Testis (tissue), 3 donors: ENCODE results near the gene REV1. TPM values are rescaled to one million over a fixed set of nuclear protein-coding genes. Genes with fewer than 3 reads are reported as not detected.

Source experiments
- DNase-seq: peaks from one replicate; pipeline ENCODE4 v3.0.0-alpha.2; 2019
- H3K27ac ChIP-seq, 2 donors: fragments of 200-600 bp; sonication (generic); one replicate each; pipeline ENCODE4 v1.5.1; 2019
- H3K27me3 ChIP-seq: fragments of 200-600 bp; sonication (generic); one replicate; pipeline ENCODE4 v1.5.1; 2019
- H3K36me3 ChIP-seq: fragments of 200-600 bp; sonication (generic); one replicate; pipeline ENCODE4 v1.5.1; 2017; ENCODE audit warnings: low read depth; ENCODE audit errors: missing control alignments
- H3K4me1 ChIP-seq: fragments of 200-600 bp; sonication (generic); one replicate; pipeline ENCODE4 v1.5.1; 2019
- H3K4me3 ChIP-seq, 2 donors: fragments of 200-600 bp; sonication (generic); one replicate each; pipeline ENCODE4 v1.5.1; 2017 to 2019
- H3K9me3 ChIP-seq: fragments of 200-600 bp; sonication (generic); one replicate; pipeline ENCODE4 v1.5.1; 2017
- CTCF ChIP-seq, 3 experiments: fragments of 450-650 bp in 2 of 3; fragments of 200-600 bp in 1 of 3; sonication (generic) in 1 of 3; IDR thresholded peaks; one replicate each; pipeline ENCODE4 v1.5.1; 2016 to 2019; ENCODE audit warnings: antibody characterized with exemption in 3 of 3, mild to moderate bottlenecking in 2 of 3, moderate library complexity in 1 of 3
- POLR2A ChIP-seq: fragments of 450-650 bp; IDR thresholded peaks from one replicate; pipeline ENCODE4 v1.6.1; 2017; ENCODE audit warnings: antibody characterized with exemption, mild to moderate bottlenecking, moderate library complexity
- WGBS, 2 donors: methylation state at CpG; one replicate each; pipeline ENCODE4 v1.1.5; 2018; 5-methylcytosine and 5-hydroxymethylcytosine counted together
- intact Hi-C: fragments of 100-400 bp; cut with DNase I; formaldehyde crosslinking; loops from one replicate; pipeline ENCODE4 v1.15.1; 2023; ENCODE audit warnings: low total_unique reads
- polyA plus RNA-seq: library from polyadenylated mRNA; stranded (reverse); fragments of 350-450 nt; fragmentation: Illumina TruSeq; extraction: RNeasy Lipid Tissue Mini Kit (QIAGEN cat#74804); gene quantifications from one replicate; pipeline ENCODE4 v1.2.3, GENCODE V29; 2014; ENCODE audit warnings: low read depth, low replicate concordance; ENCODE audit not compliant: insufficient read depth
- total RNA-seq, 2 donors: library from RNA; depleted of rRNA; stranded (reverse); fragments of >200 nt; gene quantifications; one replicate each; pipeline ENCODE4 v1.2.3, GENCODE V29; 2016

REV1 gene
- total and polyA plus RNA-seq, 3 donors from 2014 or later, result 34.9 to 79.5 (median 73.5) TPM

DNA sequence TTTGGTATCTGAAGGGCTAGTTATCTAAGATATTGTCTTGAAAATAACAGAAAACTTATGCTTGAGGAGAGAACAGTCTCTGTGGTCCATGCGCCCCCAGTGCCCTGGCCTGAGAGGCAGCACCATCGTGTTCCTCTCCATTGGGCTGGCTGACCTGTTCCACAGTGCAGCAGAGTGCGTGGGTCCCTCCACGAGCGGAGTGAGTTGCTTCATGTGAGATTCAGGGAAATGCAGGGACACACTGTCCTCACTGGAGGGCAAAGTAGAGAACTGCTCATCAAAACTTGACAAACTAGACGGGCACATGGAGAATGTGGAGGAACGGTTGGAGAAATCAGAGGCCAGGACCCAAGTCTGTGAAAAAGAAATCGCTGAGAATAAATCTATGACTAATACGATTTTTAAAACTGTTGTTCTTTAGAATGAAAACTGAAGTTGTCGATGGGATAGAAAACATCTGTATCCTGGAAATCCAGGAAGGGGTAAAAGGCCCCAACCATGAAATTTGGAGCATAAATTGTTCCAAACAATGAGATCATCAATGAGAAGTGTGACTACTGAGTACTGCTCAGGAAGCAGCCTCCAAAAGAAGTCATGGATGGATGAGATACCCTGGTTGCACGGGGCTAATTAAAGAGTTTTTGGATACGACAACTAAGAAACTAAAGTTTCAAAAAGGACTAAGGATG lies 58.1 kb downstream of the REV1 start:
- TF ChIP-seq CTCF (IDR thresholded peaks at IDR 0.05) (no peak), POLR2A (no peak)
- Histone ChIP-seq H3K27ac (no peak overlapping the region), H3K4me3 (no peak overlapping the region), H3K36me3 (no peaks in the 10 kb centered on the region), H3K4me1 (no peaks in the 10 kb centered on the region), H3K9me3 (no peaks in the 10 kb centered on the region), H3K27me3 (no peaks in the 10 kb centered on the region)
- 85 to 87% methylated on average over 12 of the region's 12 CpGs for WGBS, 2 donors
- intact Hi-C loops, result no loop called here
- no peak for DNase-seq

DNA sequence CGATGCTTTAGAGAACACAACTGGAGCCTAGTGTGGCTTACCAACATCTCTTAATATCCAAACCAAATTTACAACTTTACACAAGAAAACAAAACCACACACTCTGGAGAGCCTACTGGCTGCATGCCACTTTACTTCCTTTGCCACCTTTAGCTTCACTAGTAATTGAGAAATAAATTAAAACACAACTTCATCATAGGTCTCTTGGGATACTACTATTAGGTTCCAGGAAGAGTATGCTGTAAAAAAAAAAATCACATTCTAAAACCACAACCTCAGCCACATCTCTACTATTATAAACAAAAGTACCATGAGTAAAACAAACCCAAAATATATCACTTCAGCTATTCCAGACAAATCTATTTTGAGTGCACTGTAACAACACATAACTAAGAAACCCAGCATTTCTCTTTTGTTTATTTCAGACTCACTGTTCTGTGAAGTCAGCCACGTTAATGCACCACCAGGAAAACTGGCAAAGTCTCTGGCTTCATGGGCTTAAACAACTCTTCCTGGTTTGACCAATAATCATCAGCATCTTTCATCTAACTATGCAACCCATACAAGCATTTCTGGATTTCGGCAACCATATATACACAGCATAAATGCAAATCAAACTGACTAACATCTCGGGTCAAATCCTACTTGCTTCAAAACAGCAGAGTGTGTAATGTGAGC lies 59.1 kb downstream of the REV1 start:
- intact Hi-C loops, result no loop called here
- Histone ChIP-seq H3K4me3 (no peak overlapping the region), H3K27ac (no peak overlapping the region)

GRCh38 chr2:99425022-99425421 lies 64.8 kb downstream of the REV1 start:
- Histone ChIP-seq H3K4me1 (no peaks in the 10 kb centered on the region), H3K27ac (no peak overlapping the region), H3K36me3 (no peaks in the 10 kb centered on the region), H3K27me3 (no peaks in the 10 kb centered on the region), H3K9me3 (no peaks in the 10 kb centered on the region), H3K4me3 (no peak overlapping the region)
- no peak for TF ChIP-seq POLR2A
- TF ChIP-seq CTCF (IDR thresholded peaks at IDR 0.05), result no peak
- WGBS, 2 donors, result 58 to 59% methylated on average over 2 of the region's 2 CpGs
- intact Hi-C loops, result no loop called here
- DNase-seq, result no peak

More for the DNA sequence above, 59.1 kb downstream of the REV1 start:
- TF ChIP-seq POLR2A, result no peak
- TF ChIP-seq CTCF (IDR thresholded peaks at IDR 0.05), result no peak
- 78 to 83% methylated on average over 4 of the region's 4 CpGs for WGBS, 2 donors
- no peak for DNase-seq
- Histone ChIP-seq H3K27me3 (no peaks in the 10 kb centered on the region), H3K36me3 (no peaks in the 10 kb centered on the region), H3K9me3 (no peaks in the 10 kb centered on the region), H3K4me1 (no peaks in the 10 kb centered on the region)

GRCh38 chr2:99424371-99424770 lies 65.4 kb downstream of the REV1 start:
- Histone ChIP-seq H3K36me3 (no peaks in the 10 kb centered on the region), H3K4me3 (no peak overlapping the region), H3K9me3 (no peaks in the 10 kb centered on the region), H3K4me1 (no peaks in the 10 kb centered on the region), H3K27me3 (no peaks in the 10 kb centered on the region), H3K27ac (no peak overlapping the region)
- no peak for TF ChIP-seq CTCF (IDR thresholded peaks at IDR 0.05)
- TF ChIP-seq POLR2A, result no peak
- intact Hi-C loops, result no loop called here
- no peak for DNase-seq

- intact Hi-C loops, result no loop called here
- H3K4me3 ChIP-seq, result no peak overlapping the region
- H3K9me3 ChIP-seq, result no peaks in the 10 kb centered on the region
- no peak for DNase-seq
- no peaks in the 10 kb centered on the region for H3K27me3 ChIP-seq
- no peaks in the 10 kb centered on the region for H3K4me1 ChIP-seq
- 31 to 37% methylated on average over 3 of the region's 3 CpGs for WGBS, 2 donors
- no peaks in the 10 kb centered on the region for H3K36me3 ChIP-seq
- TF ChIP-seq POLR2A, result no peak
- no peak for TF ChIP-seq CTCF (IDR thresholded peaks at IDR 0.05)
- H3K27ac ChIP-seq, result no peak overlapping the region
Measured at GRCh38 chr2:99422599-99422998, 67.2 kb downstream of the REV1 start.
